ENCODE data around the gene SEPTIN12.
"Not testable (repeated sequence)": the region's sequence is repeated elsewhere in the genome, so short reads cannot be mapped to it uniquely, and the experiment has no call there.

The SEPTIN12 gene

DNA sequence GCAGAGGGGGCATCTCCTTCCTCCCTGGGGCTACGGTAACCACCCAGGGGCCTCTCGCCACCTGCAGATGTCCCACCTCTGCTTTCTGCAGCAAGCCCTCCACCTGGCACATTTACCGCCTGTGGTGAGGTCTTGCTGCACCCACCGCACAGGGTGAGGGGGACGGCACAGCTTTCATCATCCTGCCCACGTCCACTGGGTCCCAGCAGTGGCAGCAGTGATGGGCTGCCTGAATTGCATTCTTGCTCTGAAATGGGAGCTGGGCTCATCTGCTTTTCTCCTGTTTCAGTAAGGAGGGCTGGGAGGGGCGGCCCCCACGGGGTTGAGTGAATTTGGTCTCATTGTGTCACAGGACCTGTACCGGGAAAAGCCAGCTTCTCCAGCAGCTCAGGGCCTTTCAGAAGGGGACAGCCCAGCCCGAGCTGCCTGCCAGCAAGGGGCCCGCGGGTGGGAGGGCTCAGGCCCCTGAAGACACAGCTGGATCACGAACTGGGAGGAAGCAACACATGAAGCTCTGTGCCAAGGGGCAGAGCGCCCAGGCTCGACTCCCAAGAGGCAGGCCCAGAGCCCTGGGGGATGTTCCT is 41.1 kb downstream of the SEPTIN12 start:
- no peak overlapping the region for H3K4me3 ChIP-seq (ENCODE audit: low read length)
- TF ChIP-seq, protein P1, sequence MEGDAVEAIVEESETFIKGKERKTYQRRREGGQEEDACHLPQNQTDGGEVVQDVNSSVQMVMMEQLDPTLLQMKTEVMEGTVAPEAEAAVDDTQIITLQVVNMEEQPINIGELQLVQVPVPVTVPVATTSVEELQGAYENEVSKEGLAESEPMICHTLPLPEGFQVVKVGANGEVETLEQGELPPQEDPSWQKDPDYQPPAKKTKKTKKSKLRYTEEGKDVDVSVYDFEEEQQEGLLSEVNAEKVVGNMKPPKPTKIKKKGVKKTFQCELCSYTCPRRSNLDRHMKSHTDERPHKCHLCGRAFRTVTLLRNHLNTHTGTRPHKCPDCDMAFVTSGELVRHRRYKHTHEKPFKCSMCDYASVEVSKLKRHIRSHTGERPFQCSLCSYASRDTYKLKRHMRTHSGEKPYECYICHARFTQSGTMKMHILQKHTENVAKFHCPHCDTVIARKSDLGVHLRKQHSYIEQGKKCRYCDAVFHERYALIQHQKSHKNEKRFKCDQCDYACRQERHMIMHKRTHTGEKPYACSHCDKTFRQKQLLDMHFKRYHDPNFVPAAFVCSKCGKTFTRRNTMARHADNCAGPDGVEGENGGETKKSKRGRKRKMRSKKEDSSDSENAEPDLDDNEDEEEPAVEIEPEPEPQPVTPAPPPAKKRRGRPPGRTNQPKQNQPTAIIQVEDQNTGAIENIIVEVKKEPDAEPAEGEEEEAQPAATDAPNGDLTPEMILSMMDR (conservative IDR thresholded peaks at IDR 0.05; ENCODE audit: low read length): no peak
- DNase-seq (ENCODE audit: low read depth): peak; percentile 42

DNA sequence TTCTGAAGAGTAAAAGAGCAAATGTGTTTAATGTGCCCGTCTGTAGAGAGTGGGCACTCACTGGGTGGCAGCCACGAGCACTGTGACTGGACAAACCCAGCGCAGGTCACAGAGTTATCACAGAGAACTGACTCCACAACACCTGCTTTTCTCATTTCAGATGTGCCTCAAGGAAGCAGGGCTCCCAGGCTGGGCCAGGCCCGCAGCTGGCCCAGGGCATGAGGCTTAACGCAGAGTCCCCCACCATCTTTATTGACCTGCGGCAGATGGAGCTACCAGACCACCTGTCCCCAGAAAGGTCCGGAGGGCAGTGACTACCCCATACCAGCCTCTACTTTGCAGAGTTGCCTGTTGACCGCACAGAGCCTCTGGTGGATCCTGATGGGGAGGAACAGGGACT is 41.9 kb downstream of the SEPTIN12 start:
- no peak overlapping the region for H3K4me3 ChIP-seq (ENCODE audit: low read length)
- no peak for DNase-seq (ENCODE audit: low read depth)
- TF ChIP-seq, protein P1 (conservative IDR thresholded peaks at IDR 0.05; ENCODE audit: low read length): no peak

DNA sequence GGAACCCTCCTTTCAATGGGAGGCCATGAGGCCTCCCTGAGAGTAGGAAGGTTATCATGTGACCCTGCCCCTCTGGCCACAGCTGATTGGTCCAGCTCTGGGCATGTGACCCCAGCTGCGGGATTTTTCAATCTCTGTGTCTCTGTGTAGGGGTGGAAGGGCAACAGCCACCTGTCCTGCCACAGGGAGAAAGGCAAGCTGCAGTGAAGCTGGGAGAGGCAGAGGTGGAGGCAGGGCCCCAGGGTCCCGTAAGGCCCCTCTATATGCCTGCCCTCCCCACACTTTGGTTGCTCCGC is 42.9 kb downstream of the SEPTIN12 start:
- TF ChIP-seq, protein P1 (conservative IDR thresholded peaks at IDR 0.05; ENCODE audit: low read length): no peak
- DNase-seq (ENCODE audit: low read depth): no peak
- no peak overlapping the region for H3K4me3 ChIP-seq (ENCODE audit: low read length)

DNA sequence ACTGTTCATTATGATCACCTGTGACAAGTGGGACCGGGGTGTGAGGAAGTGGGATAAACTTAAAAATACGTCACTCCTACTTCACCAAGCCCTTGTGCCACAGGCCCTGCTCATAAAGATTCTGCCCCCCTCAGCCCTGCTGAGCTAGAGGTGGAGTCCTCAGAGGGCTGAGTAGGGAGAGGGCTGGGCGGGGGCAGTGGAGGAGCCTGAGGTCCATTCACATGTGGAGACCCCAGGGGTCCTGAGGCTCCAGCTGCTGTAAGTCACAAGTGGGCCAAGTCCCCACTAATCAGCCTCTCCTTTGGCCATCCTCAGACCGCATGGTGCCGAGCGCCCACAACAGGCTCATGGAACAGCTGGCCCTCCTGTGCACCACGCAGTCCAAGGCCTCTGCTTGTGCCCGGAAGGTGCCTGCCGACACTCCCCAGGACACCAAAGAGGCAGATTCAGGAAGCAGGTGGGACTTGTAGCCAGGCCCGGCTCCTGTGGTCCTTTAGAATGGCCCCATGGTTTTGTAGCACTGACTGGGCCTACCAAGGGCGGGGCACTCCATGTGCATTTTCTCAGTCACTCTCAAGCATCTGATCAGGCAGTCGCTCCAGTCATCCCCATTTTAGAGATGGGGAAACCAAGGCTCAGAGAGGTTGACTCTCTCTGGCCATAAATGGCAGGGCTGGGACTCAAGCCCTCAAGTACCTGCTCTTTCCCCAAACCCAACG is 43.4 kb downstream of the SEPTIN12 start:
- H3K4me3 ChIP-seq (ENCODE audit: low read length): no peak overlapping the region
- TF ChIP-seq, protein P1 (conservative IDR thresholded peaks at IDR 0.05; ENCODE audit: low read length): no peak
- DNase-seq (ENCODE audit: low read depth): no peak

DNA sequence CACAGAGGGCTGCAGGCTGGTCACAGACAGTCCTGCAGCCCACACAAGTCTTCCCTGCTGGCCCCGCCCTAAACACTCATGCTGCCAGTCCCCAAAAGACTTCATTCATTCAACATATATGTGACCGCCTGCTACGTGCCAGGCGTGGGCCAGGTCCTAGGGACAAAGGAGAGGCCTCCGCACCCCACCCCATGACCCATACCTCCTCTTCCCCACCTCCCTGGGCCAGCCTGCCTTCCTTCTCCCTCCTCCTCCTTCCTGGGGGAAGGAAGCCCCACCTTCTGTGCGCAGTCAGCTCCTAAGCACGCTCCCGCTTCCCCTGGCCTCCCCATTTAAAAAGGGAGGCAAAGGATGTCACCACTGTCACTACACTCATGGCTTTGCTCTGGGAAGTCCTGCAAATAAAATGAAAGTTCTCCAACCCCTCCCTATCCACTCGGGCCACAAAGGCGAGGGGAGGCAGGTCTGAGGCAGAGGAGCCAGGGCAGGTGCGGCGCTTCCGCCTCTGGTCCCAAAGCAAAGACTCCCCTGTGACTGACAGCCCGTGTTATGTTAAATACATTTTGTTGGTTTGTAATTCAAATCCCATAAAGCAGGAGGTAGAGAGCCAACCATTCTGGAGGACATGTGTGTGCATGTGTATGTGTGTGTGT is 44.8 kb downstream of the SEPTIN12 start:
- H3K4me3 ChIP-seq (ENCODE audit: low read length): peak overlapping the region; percentile 5; the same call in 1 of the 2 replicates
- DNase-seq (ENCODE audit: low read depth): no peak
- TF ChIP-seq, protein P1 (conservative IDR thresholded peaks at IDR 0.05; ENCODE audit: low read length): no peak

DNA sequence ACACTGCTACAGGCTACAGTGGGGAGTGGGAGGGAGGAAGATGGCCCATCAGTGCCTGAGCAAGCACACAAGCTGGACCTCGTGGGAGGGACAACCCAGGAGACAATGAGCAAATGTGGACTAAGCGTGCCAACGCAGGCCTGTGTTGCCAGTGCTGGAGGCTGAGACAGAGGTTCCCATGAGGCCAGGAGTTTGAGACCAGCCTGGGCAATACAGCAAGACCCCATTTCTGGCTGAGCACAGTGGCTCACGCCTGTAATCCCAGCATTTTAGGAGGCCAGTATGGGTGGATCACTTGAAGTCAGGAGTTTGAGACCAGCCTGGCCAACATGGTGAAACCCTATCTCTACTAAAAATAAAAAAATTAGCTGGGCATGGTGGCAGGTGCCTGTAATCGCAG is 49.8 kb downstream of the SEPTIN12 start:
- H3K4me3 ChIP-seq (ENCODE audit: low read length); DNase-seq (ENCODE audit: low read depth): not testable (repeated sequence)

DNA sequence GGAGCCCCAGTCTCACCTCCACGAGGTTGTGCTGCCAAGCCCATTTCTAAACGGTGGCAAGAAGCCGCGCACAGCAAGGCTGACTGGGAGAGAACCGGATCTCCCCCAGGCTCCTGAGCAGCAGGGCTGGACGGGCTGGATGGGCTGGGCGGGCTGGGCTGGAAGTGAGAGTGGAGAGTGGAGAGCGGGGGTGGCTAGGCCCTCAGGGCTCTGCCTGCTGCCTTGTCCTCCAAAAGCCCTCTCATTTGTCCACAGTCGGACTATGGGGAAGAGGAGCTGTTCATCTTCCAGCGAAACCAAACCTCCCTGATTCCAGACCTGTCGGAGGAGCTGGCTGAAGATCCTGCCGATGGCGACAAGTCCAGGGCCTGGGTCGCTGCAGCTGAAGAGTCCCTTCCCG is 50.6 kb downstream of the SEPTIN12 start:
- TF ChIP-seq, protein P1 (conservative IDR thresholded peaks at IDR 0.05; ENCODE audit: low read length): no peak
- DNase-seq (ENCODE audit: low read depth): no peak

More for the DNA sequence above, 50.6 kb downstream of the SEPTIN12 start:
- H3K4me3 ChIP-seq (ENCODE audit: low read length): no peak overlapping the region

Data from AG10803 (cell line).